HG03159 (cell line): ENCODE results near the gene INPP4B.

ENCODE experiments used
- ATAC-seq: cut with Tn5 transposase; IDR thresholded peaks from one replicate; pipeline ENCODE4 v1.9.1; 2021; ENCODE audit warnings: mild to moderate bottlenecking, moderate library complexity; ENCODE audit not compliant: unreplicated experiment

Gene INPP4B

GRCh38 chr4:142318280-142318679 lies 527.8 kb downstream of the INPP4B start:
- ATAC-seq: no peak

GRCh38 chr4:142316913-142317312 lies 529.2 kb downstream of the INPP4B start:
- ATAC-seq: no peak

GRCh38 chr4:142316025-142316424 lies 530.1 kb downstream of the INPP4B start:
- ATAC-seq: no peak

GRCh38 chr4:142314686-142315085 lies 531.4 kb downstream of the INPP4B start:
- no peak for ATAC-seq

GRCh38 chr4:142314247-142314646 lies 531.9 kb downstream of the INPP4B start:
- ATAC-seq: no peak

- ATAC-seq: no peak
These were observed 533.7 kb downstream of the INPP4B start for GRCh38 chr4:142312391-142312790.

GRCh38 chr4:142311916-142312315 lies 534.2 kb downstream of the INPP4B start:
- no peak for ATAC-seq

GRCh38 chr4:142309772-142310171 lies 536.3 kb downstream of the INPP4B start:
- ATAC-seq: no peak

- no peak for ATAC-seq
These were observed 538.2 kb downstream of the INPP4B start for GRCh38 chr4:142307857-142308256.

- ATAC-seq: no peak
These were observed 548.8 kb downstream of the INPP4B start for GRCh38 chr4:142297313-142297712.

- no peak for ATAC-seq
These were observed 552.6 kb downstream of the INPP4B start for GRCh38 chr4:142293536-142293935.

GRCh38 chr4:142292231-142292630 lies 553.9 kb downstream of the INPP4B start:
- ATAC-seq: no peak

GRCh38 chr4:142291299-142292050 lies 554.6 kb downstream of the INPP4B start:
- no peak for ATAC-seq

- no peak for ATAC-seq
These were observed 558.7 kb downstream of the INPP4B start for GRCh38 chr4:142287371-142287770.

- no peak for ATAC-seq
These were observed 560.9 kb downstream of the INPP4B start for GRCh38 chr4:142285222-142285583.

GRCh38 chr4:142284402-142285221 lies 561.5 kb downstream of the INPP4B start:
- ATAC-seq: no peak

- ATAC-seq: peak; percentile 54
These were observed 563.1 kb downstream of the INPP4B start for GRCh38 chr4:142282870-142283431.

GRCh38 chr4:142281999-142282398 lies 564.1 kb downstream of the INPP4B start:
- no peak for ATAC-seq

GRCh38 chr4:142278663-142279062 lies 567.4 kb downstream of the INPP4B start:
- ATAC-seq: no peak

GRCh38 chr4:142278171-142278570 lies 567.9 kb downstream of the INPP4B start:
- ATAC-seq: no peak

- ATAC-seq: no peak
These were observed 572.0 kb downstream of the INPP4B start for GRCh38 chr4:142274137-142274536.

GRCh38 chr4:142272452-142272851 lies 573.6 kb downstream of the INPP4B start:
- ATAC-seq: no peak
